HepG2 (cell line): ENCODE results near the gene PCGF6. TPM values are rescaled to one million over a fixed set of nuclear protein-coding genes. Genes with fewer than 3 reads are reported as not detected.

Experiments
- CC2D1A ChIP-seq: sonication (generic); formaldehyde crosslinking; IDR thresholded peaks from 2 replicates; pipeline ENCODE4 v1.8.1; 2023; ENCODE audit warnings: mild to moderate bottlenecking, missing genetic modification reagents
- ELF4 ChIP-seq: sonication (generic); formaldehyde crosslinking; IDR thresholded peaks from 2 replicates; pipeline ENCODE4 v1.5.0; 2020; ENCODE audit warnings: missing genetic modification reagents, mild to moderate bottlenecking, moderate library complexity, borderline replicate concordance
- HNF1B ChIP-seq: sonication (generic); formaldehyde crosslinking; IDR thresholded peaks from 2 replicates; pipeline ENCODE4 v1.5.1; 2020; ENCODE audit warnings: mild to moderate bottlenecking, moderate library complexity, missing genetic modification reagents
- NFAT5 ChIP-seq: sonication (generic); formaldehyde crosslinking; IDR thresholded peaks from 2 replicates; pipeline ENCODE4 v1.4.0; 2020; ENCODE audit warnings: missing genetic modification reagents
- PRDM4 ChIP-seq: sonication (generic); formaldehyde crosslinking; IDR thresholded peaks from 2 replicates; pipeline ENCODE4 v1.9.0; 2021; ENCODE audit warnings: missing genetic modification reagents, borderline replicate concordance
- SNAPC5 ChIP-seq: sonication (generic); formaldehyde crosslinking; IDR thresholded peaks from 2 replicates; pipeline ENCODE4 v1.8.1; 2023; ENCODE audit warnings: mild to moderate bottlenecking, missing genetic modification reagents, borderline replicate concordance
- YEATS4 ChIP-seq: sonication (generic); formaldehyde crosslinking; IDR thresholded peaks from 2 replicates; pipeline ENCODE4 v1.4.0; 2020; ENCODE audit warnings: missing genetic modification reagents, borderline replicate concordance
- ZNF121 ChIP-seq: sonication (generic); formaldehyde crosslinking; IDR thresholded peaks from 2 replicates; pipeline ENCODE4 v1.5.0; 2020; ENCODE audit warnings: mild to moderate bottlenecking, missing genetic modification reagents
- ZNF275 ChIP-seq: sonication (generic); formaldehyde crosslinking; IDR thresholded peaks from 2 replicates; pipeline ENCODE4 v1.8.0; 2022; ENCODE audit warnings: missing genetic modification reagents, mild to moderate bottlenecking, inconsistent platforms, borderline replicate concordance
- ZNF350 ChIP-seq: sonication (generic); formaldehyde crosslinking; IDR thresholded peaks from 2 replicates; pipeline ENCODE4 v1.4.0; 2020; ENCODE audit warnings: mild to moderate bottlenecking, low read depth, missing genetic modification reagents, borderline replicate concordance
- ZNF501 ChIP-seq: sonication (generic); formaldehyde crosslinking; IDR thresholded peaks from 2 replicates; pipeline ENCODE4 v1.5.1; 2020; ENCODE audit warnings: mild to moderate bottlenecking, moderate library complexity, missing genetic modification reagents
- ZNF639 ChIP-seq: conservative IDR thresholded peaks from 2 replicates; pipeline ENCODE4 v1.6.1; 2018; ENCODE audit warnings: missing genetic modification reagents
- polyA plus RNA-seq, 8 experiments: library from polyadenylated mRNA; depleted of rRNA in 3 of 8; stranded (reverse) in 7 of 8; unstranded in 1 of 8; fragments of >200 nt; fragmentation: Illumina TruSeq in 4 of 8; extraction: Trizol in 4 of 8; gene quantifications; 2 replicates each; pipeline versions ENCODE4 v1.2.1 to v1.2.3, GENCODE V29; 2011 to 2016; ENCODE audit warnings: low read depth in 4 of 8, missing spikeins in 1 of 8, mixed read lengths in 1 of 8; ENCODE audit not compliant: insufficient read depth in 1 of 8
- total RNA-seq, 5 experiments: library from RNA; depleted of rRNA; stranded (reverse); fragments of >200 nt; fragmentation: Illumina TruSeq; extraction: Trizol; gene quantifications; 2 replicates each; pipeline ENCODE4 v1.2.3, GENCODE V29; 2016; ENCODE audit warnings: low read depth in 1 of 5

Gene PCGF6
- total and polyA plus RNA-seq, 2 of the 13 experiments (the other 11 are each of a cell fraction or from before 2014, with no cell fraction given) = 5.2 to 19.4 TPM

- no peak; the same call in 1 of the 2 replicates for TF ChIP-seq PRDM4 (CRISPR knock-in tag)
- peak; percentile 71; the same call in 1 of the 2 replicates for TF ChIP-seq ZNF639 (CRISPR knock-in tag)
- TF ChIP-seq SNAPC5 = 0 out of 2 replicates have a peak, but pooled peaks have one; percentile 37
- peak; percentile 94 for TF ChIP-seq YEATS4
- TF ChIP-seq ZNF275 = peak; percentile 43; the same call in 1 of the 2 replicates
- peak; percentile 83 for TF ChIP-seq HNF1B
- TF ChIP-seq CC2D1A (CRISPR knock-in tag) = no peak
- peak; percentile 73; the same call in 1 of the 2 replicates for TF ChIP-seq ZNF350 (CRISPR knock-in tag)
- TF ChIP-seq ELF4 = peak; percentile 84; the same call in 1 of the 2 replicates
- peak; percentile 27; the same call in 1 of the 2 replicates for TF ChIP-seq ZNF121 (CRISPR knock-in tag)
- TF ChIP-seq ZNF501 = peak; percentile 64
- TF ChIP-seq NFAT5 (CRISPR knock-in tag) = peak; percentile 5; the same call in 1 of the 2 replicates
Measured at GRCh38 chr10:103396067-103396788, 45.3 kb upstream of the PCGF6 start, which contains the start of the genes ATP5MK and PDCD11 (continued).
